H1 (cell line): Measurements from ENCODE around the gene PAQR9. TPM values are rescaled to one million over a fixed set of nuclear protein-coding genes. Genes with fewer than 3 reads are reported as not detected.

Experiments
- CTCF ChIA-PET: fragments of 300-600 bp; sonication (Branson Sonifier 250); formaldehyde crosslinking; loops from one replicate; lab custom pipeline; 2021; ENCODE audit not compliant: partially characterized antibody; lab: Charles Lee
- POLR2A ChIA-PET: fragments of 300-600 bp; sonication (Branson Sonifier 250); formaldehyde crosslinking; loops from one replicate; lab custom pipeline; 2021; ENCODE audit warnings: inconsistent platforms; ENCODE audit not compliant: partially characterized antibody; lab: Charles Lee
- DNase-seq, 2 experiments: peaks; one replicate each; pipeline versions ENCODE4 v3.0.0 to v3.0.0-alpha.2; 2010 to 2022; ENCODE audit warnings: low spot score in 2 of 2, low read depth in 1 of 2, mixed read lengths in 1 of 2
- FAIRE-seq: peaks from 2 replicates; lab custom pipeline; 2011; peaks lifted over from hg19 to GRCh38; lab: Jason Lieb, UNC
- H2AFZ ChIP-seq: 2 replicates; pipeline ENCODE4 v1.8.1; 2012; ENCODE audit warnings: low read length, inconsistent platforms
- H2AK5ac ChIP-seq: 2 replicates; pipeline ENCODE4 v1.6.1; 2013; ENCODE audit warnings: low read depth, low read length
- H2BK120ac ChIP-seq: replicated peaks from 2 replicates; pipeline ENCODE3; 2013; ENCODE audit warnings: low read depth, low read length, inconsistent platforms
- H2BK12ac ChIP-seq: 2 replicates; pipeline ENCODE4 v1.6.1; 2013; ENCODE audit warnings: low read depth, low read length
- H2BK15ac ChIP-seq: 2 replicates; pipeline ENCODE4 v1.6.1; 2013; ENCODE audit warnings: low read length
- H2BK20ac ChIP-seq: 2 replicates; pipeline ENCODE4 v1.6.1; 2013; ENCODE audit warnings: low read length
- H2BK5ac ChIP-seq: 2 replicates; pipeline ENCODE4 v1.6.1; 2013; ENCODE audit warnings: low read depth, low read length
- H3K14ac ChIP-seq: 2 replicates; pipeline ENCODE4 v1.6.1; 2013; ENCODE audit warnings: inconsistent platforms; ENCODE audit not compliant: insufficient read length
- H3K18ac ChIP-seq: 2 replicates; pipeline ENCODE4 v1.6.1; 2013; ENCODE audit warnings: low read length; ENCODE audit errors: extremely low read depth
- H3K23ac ChIP-seq: 2 replicates; pipeline ENCODE4 v1.6.1; 2013; ENCODE audit warnings: inconsistent platforms; ENCODE audit not compliant: insufficient read length
- H3K23me2 ChIP-seq: 2 replicates; pipeline ENCODE4 v1.6.1; 2013; ENCODE audit warnings: low read depth, low read length
- H3K27ac ChIP-seq: 2 replicates; pipeline ENCODE4 v1.6.1; 2011; ENCODE audit warnings: low read depth, low read length, inconsistent platforms
- H3K27me3 ChIP-seq, 4 experiments: replicated peaks in 1 of 4; 1 replicate in 1 of 4; 2 replicates in 3 of 4; pipeline versions ENCODE4 v1.6.1 to v1.8.1; 2011 to 2013; ENCODE audit warnings: low read length in 3 of 4, mild to moderate bottlenecking in 3 of 4, inconsistent platforms in 2 of 4, mixed read lengths in 2 of 4, moderate library complexity in 1 of 4; ENCODE audit not compliant: control insufficient read depth in 3 of 4, insufficient read depth in 3 of 4; ENCODE audit errors: extremely low read depth in 1 of 4
- H3K36me3 ChIP-seq, 4 experiments: 2 replicates each; pipeline versions ENCODE4 v1.6.1 to v1.8.1; 2011 to 2013; ENCODE audit warnings: mild to moderate bottlenecking in 4 of 4, low read length in 3 of 4, moderate library complexity in 2 of 4, control low read depth in 1 of 4, inconsistent platforms in 1 of 4; ENCODE audit not compliant: insufficient read depth in 4 of 4, control insufficient read depth in 2 of 4
- H3K4ac ChIP-seq: replicated peaks from 2 replicates; pipeline ENCODE3; 2013; ENCODE audit warnings: low read length, low read depth, mixed read lengths, inconsistent platforms; ENCODE audit not compliant: insufficient read length
- H3K4me1 ChIP-seq, 4 experiments: replicated peaks in 1 of 4; 1 replicate in 1 of 4; 2 replicates in 3 of 4; pipeline versions ENCODE4 v1.6.1 to v1.8.1; 2011 to 2013; ENCODE audit warnings: low read length in 3 of 4, inconsistent platforms in 2 of 4, mixed read lengths in 1 of 4; ENCODE audit not compliant: insufficient read depth in 4 of 4, control insufficient read depth in 3 of 4
- H3K4me2 ChIP-seq, 2 experiments: 2 replicates each; pipeline versions ENCODE4 v1.6.1 to v1.8.1; 2011 to 2013; ENCODE audit warnings: low read depth in 2 of 2, low read length in 2 of 2, control low read depth in 1 of 2, inconsistent platforms in 1 of 2, mild to moderate bottlenecking in 1 of 2; ENCODE audit not compliant: insufficient read depth in 1 of 2
- H3K4me3 ChIP-seq, 4 experiments: fragments of 200-600, 300-600 bp in 1 of 4; sonication (generic), shearing (Covaris generic), sonication (Bioruptor Twin) in 1 of 4; 2 replicates each; pipeline versions ENCODE4 v1.5.1 to v1.8.1; 2011 to 2016; ENCODE audit warnings: low read length in 4 of 4, low read depth in 3 of 4, control low read depth in 2 of 4, inconsistent platforms in 2 of 4, mild to moderate bottlenecking in 2 of 4, mixed read lengths in 1 of 4, moderate library complexity in 1 of 4; ENCODE audit not compliant: insufficient read depth in 2 of 4; ENCODE audit errors: extremely low read depth in 1 of 4
- H3K56ac ChIP-seq: replicated peaks from 2 replicates; pipeline ENCODE3; 2013; ENCODE audit warnings: low read depth, mild to moderate bottlenecking, mixed read lengths, low read length, inconsistent platforms; ENCODE audit not compliant: insufficient read length
- H3K79me1 ChIP-seq: 2 replicates; pipeline ENCODE4 v1.6.1; 2013; ENCODE audit warnings: low read depth, low read length, control low read depth
- H3K79me2 ChIP-seq, 2 experiments: 2 replicates each; pipeline versions ENCODE4 v1.6.1 to v1.8.1; 2012 to 2013; ENCODE audit warnings: low read length in 2 of 2, mild to moderate bottlenecking in 2 of 2, inconsistent platforms in 1 of 2; ENCODE audit not compliant: insufficient read depth in 2 of 2, control insufficient read depth in 1 of 2
- H3K9ac ChIP-seq, 4 experiments: replicated peaks in 1 of 4; 1 replicate in 1 of 4; 2 replicates in 3 of 4; pipeline versions ENCODE4 v1.6.1 to v1.8.1; 2011 to 2013; ENCODE audit warnings: low read depth in 3 of 4, low read length in 3 of 4, control low read depth in 2 of 4, mild to moderate bottlenecking in 2 of 4, moderate library complexity in 2 of 4, inconsistent platforms in 1 of 4; ENCODE audit errors: extremely low read depth in 1 of 4
- H3K9me3 ChIP-seq, 2 experiments: 2 replicates each; pipeline versions ENCODE4 v1.6.1 to v1.8.1; 2012 to 2013; ENCODE audit warnings: mild to moderate bottlenecking in 2 of 2, moderate library complexity in 2 of 2, control low read depth in 1 of 2, inconsistent platforms in 1 of 2, low read depth in 1 of 2, low read length in 1 of 2, mixed read lengths in 1 of 2; ENCODE audit not compliant: insufficient read depth in 2 of 2
- H4K20me1 ChIP-seq, 2 experiments: replicated peaks in 1 of 2; 2 replicates each; pipeline versions ENCODE3 to v1.8.1; 2011 to 2013; ENCODE audit warnings: inconsistent platforms in 2 of 2, low read length in 2 of 2, mild to moderate bottlenecking in 1 of 2; ENCODE audit not compliant: insufficient read depth in 2 of 2, control insufficient read depth in 1 of 2
- H4K5ac ChIP-seq: 2 replicates; pipeline ENCODE4 v1.6.1; 2013; ENCODE audit warnings: low read length, low read depth, mixed read lengths, inconsistent platforms; ENCODE audit not compliant: insufficient read length
- H4K8ac ChIP-seq: 2 replicates; pipeline ENCODE4 v1.8.0; 2013; ENCODE audit warnings: mild to moderate bottlenecking, moderate library complexity, low read length, inconsistent platforms; ENCODE audit not compliant: insufficient read depth; ENCODE audit errors: extremely low read depth
- H4K91ac ChIP-seq: replicated peaks from 2 replicates; pipeline ENCODE3; 2013; ENCODE audit warnings: low read length, mixed read lengths, inconsistent platforms; ENCODE audit not compliant: insufficient read length
- EZH2 ChIP-seq: fragments of 200-600 bp; sonication (generic); IDR thresholded peaks from 2 replicates; pipeline ENCODE4 v1.7.1; 2012; ENCODE audit warnings: low read depth, mild to moderate bottlenecking, moderate library complexity, low read length, inconsistent platforms; ENCODE audit not compliant: severe bottlenecking
- GABPA ChIP-seq: IDR thresholded peaks from 2 replicates; pipeline ENCODE4 v1.6.1; 2011; ENCODE audit warnings: mild to moderate bottlenecking, low read length, moderate library complexity, borderline replicate concordance; ENCODE audit not compliant: insufficient read depth
- HDAC2 ChIP-seq, 2 experiments: fragments of 300-600 bp in 1 of 2; sonication (generic) in 1 of 2; IDR thresholded peaks; 2 replicates each; pipeline ENCODE4 v1.6.1; 2011 to 2012; ENCODE audit warnings: low read depth in 2 of 2, low read length in 2 of 2, mild to moderate bottlenecking in 2 of 2, moderate library complexity in 2 of 2, borderline replicate concordance in 1 of 2, inconsistent platforms in 1 of 2
- PHF8 ChIP-seq: fragments of 200-600 bp; sonication (generic); conservative IDR thresholded peaks from 2 replicates; pipeline ENCODE4 v1.7.1; 2012; ENCODE audit warnings: low read depth, mild to moderate bottlenecking, inconsistent platforms, low read length, moderate library complexity
- POLR2A ChIP-seq, 2 experiments: IDR thresholded peaks; 1 replicate in 1 of 2; 2 replicates in 1 of 2; pipeline ENCODE4 v1.6.1; 2011; ENCODE audit warnings: low read depth in 2 of 2, low read length in 2 of 2, mild to moderate bottlenecking in 2 of 2; ENCODE audit errors: control extremely low read depth in 1 of 2
- SAP30 ChIP-seq: fragments of 300-600 bp; sonication (generic); IDR thresholded peaks from 2 replicates; pipeline ENCODE4 v1.7.1; 2012; ENCODE audit warnings: low read length, moderate library complexity, mild to moderate bottlenecking, inconsistent platforms; ENCODE audit not compliant: insufficient read depth, insufficient replicate concordance
- WGBS, 2 experiments: shearing (Covaris generic) in 1 of 2; methylation state at CpG; one replicate each; pipeline versions ENCODE4 v1.1.6 to v1.1.7; 2013 to 2015; ENCODE audit warnings: low lambda C conversion rate in 2 of 2, mixed read lengths in 2 of 2, inconsistent platforms in 1 of 2, low coverage in 1 of 2, missing lambda C conversion rate in 1 of 2; ENCODE audit not compliant: insufficient replicate concordance in 2 of 2, insufficient coverage in 1 of 2, insufficient read length in 1 of 2; ENCODE audit errors: extremely low coverage in 1 of 2, missing lambda C conversion rate in 1 of 2; 5-methylcytosine and 5-hydroxymethylcytosine counted together
- polyA plus RNA-seq, 7 experiments: library from polyadenylated mRNA; depleted of rRNA in 3 of 7; stranded (reverse) in 5 of 7; unstranded in 2 of 7; fragments of >200 nt in 5 of 7; fragments of 200-250 nt in 2 of 7; gene quantifications; 1 replicate in 5 of 7; 2 replicates in 1 of 7; 4 replicates in 1 of 7; pipeline versions ENCODE4 v1.2.1 to v1.2.3, GENCODE V29; 2011 to 2013; ENCODE audit warnings: missing spikeins in 2 of 7, mixed read lengths in 2 of 7
- total RNA-seq: library from RNA; stranded (reverse); fragmentation: NEBNext Ultra II Directional; extraction: Animal tissue kit (Norgen Biotek cat#: 25700); gene quantifications from 2 replicates; pipeline ENCODE4 v1.2.1, GENCODE V29; 2021
- TF ChIP-seq, protein P1 (sequence below): IDR thresholded peaks from 2 replicates; pipeline ENCODE4 v1.6.1; 2012; ENCODE audit warnings: inconsistent platforms

Gene PAQR9
- total and polyA plus RNA-seq, 2 of the 8 experiments (the other 6 are each of a cell fraction or from before 2014, with no cell fraction given) = 2.6 to 5.2 TPM

- Histone ChIP-seq H3K4ac (no peak overlapping the region), H3K9me3 (no peaks in the 10 kb centered on the region), H2AK5ac (no peak overlapping the region), H4K91ac (no peak overlapping the region), H2BK5ac (peak overlapping the region; percentile 97; the same call in 1 of the 2 replicates), H3K79me1 (no peaks in the 10 kb centered on the region; the same call in 1 of the 2 replicates), H3K36me3 (no peaks in the 10 kb centered on the region), H3K4me2 (peak overlapping the region; percentile 78 to 85), H2BK120ac (no peak overlapping the region), H4K20me1 (peaks cover 3 to 6% of the 10 kb centered on the region in 2 experiments), H2BK15ac (no peak overlapping the region), H3K23me2 (peaks cover 7% of the 10 kb centered on the region; the same call in 1 of the 2 replicates), H3K79me2 (peaks cover 46 to 62% of the 10 kb centered on the region in 2 experiments), H2BK12ac (no peak overlapping the region; the same call in 1 of the 2 replicates), H3K4me1 (peaks cover 0 to 4% (median 2%) of the 10 kb centered on the region in 4 experiments; a peak in 2 of 7 replicates), H3K56ac (peak overlapping the region; percentile 59), H3K14ac (no peak overlapping the region), H3K23ac (no peak overlapping the region), H3K18ac (0 out of 2 replicates have a peak overlapping the region, but pooled peaks have one; percentile 9), H3K9ac (peak overlapping the region; percentile 89 to 98 (median 94)), H4K8ac (peak overlapping the region; percentile 98; the same call in 1 of the 2 replicates), H4K5ac (no peak overlapping the region), H3K27ac (peak overlapping the region; percentile 89), H2AFZ (0 out of 2 replicates have a peak overlapping the region, but pooled peaks have one; percentile 24), H3K4me3 (peak overlapping the region; percentile 81 to 99 (median 90)), H2BK20ac (no peak overlapping the region), H3K27me3 (no peaks in the 10 kb centered on the region)
- 4% methylated on average over 19 of the region's 19 CpGs; no CpG with 5 or more reads in 1 of the 2 experiments for WGBS, 2 experiments
- DNase-seq = no peak
- ChIA-PET CTCF (interaction anchor here (0.6 to 2.6 kb wide), 7 partner anchors 10 to 58 kb away, joined by 3 to 12 read pairs (median 4); no protein-coding TSS in a partner anchor), POLR2A (interaction anchor here (0.7 to 3.2 kb wide), 20 partner anchors 9 to 422 kb away, joined by 3 to 25 read pairs (median 4); partner anchors contain the start of genes PAQR9 and TRPC1)
- TF ChIP-seq GABPA (no peak), HDAC2 (IDR thresholded peaks at IDR 0.05; ENCODE audit: borderline replicate concordance in 1 of 2, low read depth in 2 of 2, low read length in 2 of 2) (no peak), EZH2 (no peak), PHF8 (no peak), POLR2A (IDR thresholded peaks at IDR 0.05; ENCODE audit: control extremely low read depth in 1 of 2, low read depth in 2 of 2, low read length in 2 of 2) (peak in 1 of 2 experiments; percentile 49; a peak in 1 of 3 replicates), SAP30 (peak; percentile 50)
- TF ChIP-seq, protein P1, sequence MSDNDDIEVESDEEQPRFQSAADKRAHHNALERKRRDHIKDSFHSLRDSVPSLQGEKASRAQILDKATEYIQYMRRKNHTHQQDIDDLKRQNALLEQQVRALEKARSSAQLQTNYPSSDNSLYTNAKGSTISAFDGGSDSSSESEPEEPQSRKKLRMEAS = peak; percentile 13; the same call in 1 of the 2 replicates
- FAIRE-seq = no peak
These were observed 38.7 kb upstream of the PAQR9 start for GRCh38 chr3:143002083-143002712.
